HFFc6 (cell line): ENCODE results near the gene TRMT44. TPM values are rescaled to one million over a fixed set of nuclear protein-coding genes. Genes with fewer than 3 reads are reported as not detected.

Experiments used
- DNase-seq: peaks from one replicate; pipeline ENCODE4 v3.0.0-alpha.2; 2018
- H3K27ac Mint-ChIP-seq: 2 replicates; pipeline ENCODE4 v1.8.0; 2020; ENCODE audit warnings: mild to moderate bottlenecking, mixed read lengths
- H3K27me3 Mint-ChIP-seq: 2 replicates; pipeline ENCODE4 v1.8.0; 2021; ENCODE audit warnings: mild to moderate bottlenecking, moderate library complexity, mixed read lengths; ENCODE audit not compliant: insufficient read depth
- H3K36me3 Mint-ChIP-seq: 2 replicates; pipeline ENCODE4 v1.8.0; 2021; ENCODE audit warnings: low read depth, mixed read lengths
- H3K4me1 Mint-ChIP-seq: 2 replicates; pipeline ENCODE4 v1.8.0; 2020; ENCODE audit warnings: low read depth, mixed read lengths
- H3K4me3 Mint-ChIP-seq: 2 replicates; pipeline ENCODE4 v1.8.0; 2020; ENCODE audit warnings: mild to moderate bottlenecking, moderate library complexity, mixed read lengths
- H3K9me3 Mint-ChIP-seq: 2 replicates; pipeline ENCODE4 v1.8.0; 2020; ENCODE audit warnings: mild to moderate bottlenecking, mixed read lengths
- CTCF ChIP-seq: fragments of 200-600 bp; sonication (generic); IDR thresholded peaks from 2 replicates; pipeline ENCODE4 v1.5.0; 2021; ENCODE audit warnings: antibody characterized with exemption, mild to moderate bottlenecking
- total RNA-seq, 6 experiments: library from RNA; stranded (reverse); fragmentation: NEBNext Ultra II Directional; extraction: Animal tissue kit (Norgen Biotek cat#: 25700); gene quantifications; 2 replicates in 1 of 6; 3 replicates in 5 of 6; pipeline ENCODE4 v1.2.3, GENCODE V29; 2021

The TRMT44 gene
- total RNA-seq, 6 experiments from 2014 or later, result 8.8 to 10.7 (median 10.0) TPM

GRCh38 chr4:8523766-8524165 lies 83.2 kb downstream of the TRMT44 start:
- peaks cover 24% of the 10 kb centered on the region for H3K27me3 Mint-ChIP-seq
- H3K27ac Mint-ChIP-seq, result no peak overlapping the region
- no peak for TF ChIP-seq CTCF
- no peak for DNase-seq
- H3K9me3 Mint-ChIP-seq, result peaks cover 17% of the 10 kb centered on the region
- H3K4me1 Mint-ChIP-seq, result peaks cover 18% of the 10 kb centered on the region
- no peak overlapping the region for H3K4me3 Mint-ChIP-seq
- H3K36me3 Mint-ChIP-seq, result no peaks in the 10 kb centered on the region

GRCh38 chr4:8524595-8525382 lies 84.2 kb downstream of the TRMT44 start:
- Mint-ChIP-seq H3K27ac (no peak overlapping the region), H3K36me3 (no peaks in the 10 kb centered on the region), H3K4me1 (peaks cover 19% of the 10 kb centered on the region), H3K27me3 (peaks cover 30% of the 10 kb centered on the region), H3K9me3 (peaks cover 15% of the 10 kb centered on the region), H3K4me3 (0 out of 2 replicates have a peak overlapping the region, but pooled peaks have one; percentile 24)
- DNase-seq, result no peak
- no peak for TF ChIP-seq CTCF

GRCh38 chr4:8525383-8526120 lies 85.0 kb downstream of the TRMT44 start:
- H3K27ac Mint-ChIP-seq, result peak overlapping the region; percentile 43; the same call in 1 of the 2 replicates
- 0 out of 2 replicates have a peak overlapping the region, but pooled peaks have one; percentile 24 for H3K4me3 Mint-ChIP-seq
- no peaks in the 10 kb centered on the region for H3K36me3 Mint-ChIP-seq
- TF ChIP-seq CTCF, result no peak
- H3K27me3 Mint-ChIP-seq, result peaks cover 31% of the 10 kb centered on the region
- H3K4me1 Mint-ChIP-seq, result peaks cover 19% of the 10 kb centered on the region
- no peak for DNase-seq
- peaks cover 7% of the 10 kb centered on the region for H3K9me3 Mint-ChIP-seq

Other genes starting within 250 kb of the TRMT44 start
- gene SH3TC1, start 241.5 kb upstream of the TRMT44 start, total RNA-seq, result 1 to 10 TPM in 2 of 6 experiments, under 1 TPM in 4; 0.34 to 1.4 (median 0.86) TPM
- 1 to 10 TPM; 4.2 to 7.0 (median 4.8) TPM for gene HTRA3, start 171.0 kb upstream of the TRMT44 start, total RNA-seq
- gene ACOX3, start 54 bp upstream of the TRMT44 start, total RNA-seq, result 10 to 100 TPM; 18.6 to 23.2 (median 19.9) TPM
- under 1 TPM in 4 of 6 experiments, not detected in 2; 0.05 to 0.14 (median 0.09) TPM for gene GPR78, start 139.6 kb downstream of the TRMT44 start, total RNA-seq
- gene CPZ, start 152.0 kb downstream of the TRMT44 start, total RNA-seq, result 1 to 10 TPM; 1.9 to 3.5 (median 2.5) TPM